Activated T-helper 1 cell treated with anti-CD3 and anti-CD28 coated beads, Interleukin-12 subunit alpha, Interleukin-12 subunit beta, Interleukin-2, Interleukin-4 antibody, amounts not matched to agents 30 ng/mL and 10 ng/mL and 1 ng/mL, durations not matched to agents 14 hours and 24 hours and 36 hours (primary cell): ENCODE data around the gene TINAGL1. TPM values are rescaled to one million over a fixed set of nuclear protein-coding genes. Genes with fewer than 3 reads are reported as not detected.

ENCODE experiments used
- DNase-seq: peaks from one replicate; pipeline ENCODE4 v3.0.0; 2021; ENCODE audit warnings: low spot score
- H3K27ac Mint-ChIP-seq: one replicate; pipeline ENCODE4 v1.8.0; 2021; ENCODE audit warnings: mild to moderate bottlenecking, mixed read lengths
- H3K27me3 Mint-ChIP-seq: one replicate; pipeline ENCODE4 v1.8.0; 2022; ENCODE audit warnings: mild to moderate bottlenecking, moderate library complexity, mixed read lengths; ENCODE audit not compliant: insufficient read depth
- H3K36me3 Mint-ChIP-seq: one replicate; pipeline ENCODE4 v1.8.0; 2021; ENCODE audit warnings: low read depth, mixed read lengths
- H3K4me1 Mint-ChIP-seq: one replicate; pipeline ENCODE4 v1.8.0; 2021; ENCODE audit warnings: low read depth, mixed read lengths
- H3K4me3 Mint-ChIP-seq: one replicate; pipeline ENCODE4 v1.8.0; 2021; ENCODE audit warnings: mild to moderate bottlenecking, moderate library complexity, mixed read lengths
- H3K9me3 Mint-ChIP-seq: one replicate; pipeline ENCODE4 v1.8.0; 2021; ENCODE audit warnings: mixed read lengths
- intact Hi-C: fragments of 100-400 bp; cut with micrococcal nuclease; formaldehyde crosslinking; loops from one replicate; pipeline ENCODE4 v1.15.1; 2024
- total RNA-seq: library from RNA; stranded (reverse); gene quantifications from 2 replicates; pipeline ENCODE4 v1.2.3, GENCODE V29; 2022

TINAGL1 gene
- total RNA-seq, 1 donor from 2014 or later = not detected

GRCh38 chr1:31591425-31592093 lies 15.2 kb downstream of the TINAGL1 start:
- intact Hi-C loops = no loop called here
- H3K4me3 Mint-ChIP-seq = no peak overlapping the region
- no peak overlapping the region for H3K27ac Mint-ChIP-seq
- no peak for DNase-seq
- no peaks in the 10 kb centered on the region for H3K36me3 Mint-ChIP-seq
- H3K4me1 Mint-ChIP-seq = no peaks in the 10 kb centered on the region
- no peaks in the 10 kb centered on the region for H3K9me3 Mint-ChIP-seq
- H3K27me3 Mint-ChIP-seq = peaks cover 17% of the 10 kb centered on the region

GRCh38 chr1:31592132-31592531 lies 15.8 kb downstream of the TINAGL1 start:
- H3K36me3 Mint-ChIP-seq = no peaks in the 10 kb centered on the region
- no peaks in the 10 kb centered on the region for H3K9me3 Mint-ChIP-seq
- intact Hi-C loops = no loop called here
- H3K27ac Mint-ChIP-seq = no peak overlapping the region
- no peaks in the 10 kb centered on the region for H3K4me1 Mint-ChIP-seq
- H3K4me3 Mint-ChIP-seq = no peak overlapping the region
- H3K27me3 Mint-ChIP-seq = peaks cover 17% of the 10 kb centered on the region
- DNase-seq = no peak

GRCh38 chr1:31593136-31593665 lies 16.9 kb downstream of the TINAGL1 start:
- no peaks in the 10 kb centered on the region for H3K36me3 Mint-ChIP-seq
- no peak overlapping the region for H3K27ac Mint-ChIP-seq
- peaks cover 18% of the 10 kb centered on the region for H3K27me3 Mint-ChIP-seq
- no peaks in the 10 kb centered on the region for H3K9me3 Mint-ChIP-seq
- H3K4me1 Mint-ChIP-seq = no peaks in the 10 kb centered on the region
- no peak overlapping the region for H3K4me3 Mint-ChIP-seq
- DNase-seq = no peak
- intact Hi-C loops = no loop called here

DNA sequence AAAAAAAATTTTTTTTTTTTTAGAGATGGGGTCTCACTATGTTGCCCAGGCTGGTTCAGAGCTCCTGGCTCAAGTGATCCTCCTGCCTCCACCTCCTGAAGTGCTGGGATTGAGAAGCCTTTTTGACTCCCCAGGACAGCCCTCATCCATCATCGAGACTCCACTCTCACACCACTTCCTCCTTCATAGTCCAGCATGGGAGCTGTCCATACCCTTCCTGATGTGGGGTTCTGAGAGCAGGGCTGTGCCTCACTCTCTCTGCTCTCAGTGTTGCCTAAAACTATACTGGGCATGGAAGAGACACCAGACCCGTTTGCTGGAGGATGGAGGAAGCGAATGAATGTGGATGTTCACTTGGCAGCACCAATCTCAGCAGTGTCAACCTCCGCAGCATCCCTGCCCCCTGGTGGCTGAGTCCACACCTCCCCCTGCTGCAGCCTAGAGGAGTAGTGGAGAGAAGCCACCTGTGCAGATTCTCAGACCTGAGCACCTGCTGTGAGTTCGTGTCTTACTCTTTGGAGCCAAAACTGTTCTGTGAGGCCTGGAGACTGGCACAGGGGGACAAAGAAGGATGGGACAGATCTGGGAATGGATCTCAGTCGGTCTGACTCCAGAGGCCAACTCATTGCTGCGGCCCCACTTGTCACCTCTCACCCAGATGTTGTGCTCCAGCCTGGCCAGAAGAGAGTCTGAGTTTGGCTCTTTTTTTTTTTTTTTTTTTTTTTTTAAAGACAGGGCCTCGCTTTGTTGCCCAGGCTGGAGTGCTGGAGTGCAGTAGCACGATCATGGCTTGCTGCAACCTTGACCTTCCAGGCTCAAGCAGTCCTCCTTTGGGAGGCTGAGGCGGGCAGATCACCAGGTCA lies 17.7 kb downstream of the TINAGL1 start:
- H3K27me3 Mint-ChIP-seq = peaks cover 21% of the 10 kb centered on the region
- DNase-seq = no peak
- H3K27ac Mint-ChIP-seq = no peak overlapping the region
- no peaks in the 10 kb centered on the region for H3K4me1 Mint-ChIP-seq
- H3K4me3 Mint-ChIP-seq = no peak overlapping the region
- H3K36me3 Mint-ChIP-seq = no peaks in the 10 kb centered on the region
- intact Hi-C loops = loop anchor here (2.0 kb wide), 1 partner anchor 29 kb away; no protein-coding TSS in a partner anchor
- H3K9me3 Mint-ChIP-seq = no peaks in the 10 kb centered on the region

GRCh38 chr1:31595836-31596736 lies 19.8 kb downstream of the TINAGL1 start:
- no peak overlapping the region for H3K27ac Mint-ChIP-seq
- H3K4me3 Mint-ChIP-seq = no peak overlapping the region
- no peaks in the 10 kb centered on the region for H3K9me3 Mint-ChIP-seq
- no peak for DNase-seq
- no peaks in the 10 kb centered on the region for H3K4me1 Mint-ChIP-seq
- intact Hi-C loops = loop anchor here (2.0 kb wide), 1 partner anchor 31 kb away; no protein-coding TSS in a partner anchor
- H3K36me3 Mint-ChIP-seq = no peaks in the 10 kb centered on the region
- H3K27me3 Mint-ChIP-seq = peaks cover 16% of the 10 kb centered on the region

- intact Hi-C loops = no loop called here
- H3K27me3 Mint-ChIP-seq = peaks cover 15% of the 10 kb centered on the region
These were observed 20.4 kb downstream of the TINAGL1 start for GRCh38 chr1:31596737-31597097.

GRCh38 chr1:31598980-31599379 lies 22.7 kb downstream of the TINAGL1 start:
- no peak for DNase-seq
- H3K27me3 Mint-ChIP-seq = peaks cover 16% of the 10 kb centered on the region
- intact Hi-C loops = no loop called here
- H3K27ac Mint-ChIP-seq = no peak overlapping the region
- H3K36me3 Mint-ChIP-seq = peaks cover 1% of the 10 kb centered on the region
- no peaks in the 10 kb centered on the region for H3K9me3 Mint-ChIP-seq
- H3K4me1 Mint-ChIP-seq = no peaks in the 10 kb centered on the region
- no peak overlapping the region for H3K4me3 Mint-ChIP-seq

More at GRCh38 chr1:31596737-31597097, 20.4 kb downstream of the TINAGL1 start:
- Mint-ChIP-seq H3K36me3 (peaks cover 1% of the 10 kb centered on the region), H3K27ac (no peak overlapping the region), H3K9me3 (no peaks in the 10 kb centered on the region), H3K4me3 (no peak overlapping the region), H3K4me1 (no peaks in the 10 kb centered on the region)
- DNase-seq = no peak

- no peak overlapping the region for H3K4me3 Mint-ChIP-seq
- H3K27me3 Mint-ChIP-seq = peaks cover 16% of the 10 kb centered on the region
- peaks cover 1% of the 10 kb centered on the region for H3K36me3 Mint-ChIP-seq
- intact Hi-C loops = no loop called here
- no peaks in the 10 kb centered on the region for H3K9me3 Mint-ChIP-seq
- no peak for DNase-seq
- H3K27ac Mint-ChIP-seq = no peak overlapping the region
- no peaks in the 10 kb centered on the region for H3K4me1 Mint-ChIP-seq
These were observed 24.3 kb downstream of the TINAGL1 start for GRCh38 chr1:31600641-31601040.

GRCh38 chr1:31602081-31602480 lies 25.8 kb downstream of the TINAGL1 start:
- no peak overlapping the region for H3K4me3 Mint-ChIP-seq
- peaks cover 21% of the 10 kb centered on the region for H3K27me3 Mint-ChIP-seq
- H3K27ac Mint-ChIP-seq = no peak overlapping the region
- DNase-seq = no peak
- peaks cover 7% of the 10 kb centered on the region for H3K4me1 Mint-ChIP-seq
- intact Hi-C loops = no loop called here
- no peaks in the 10 kb centered on the region for H3K9me3 Mint-ChIP-seq
- H3K36me3 Mint-ChIP-seq = peaks cover 1% of the 10 kb centered on the region

DNA sequence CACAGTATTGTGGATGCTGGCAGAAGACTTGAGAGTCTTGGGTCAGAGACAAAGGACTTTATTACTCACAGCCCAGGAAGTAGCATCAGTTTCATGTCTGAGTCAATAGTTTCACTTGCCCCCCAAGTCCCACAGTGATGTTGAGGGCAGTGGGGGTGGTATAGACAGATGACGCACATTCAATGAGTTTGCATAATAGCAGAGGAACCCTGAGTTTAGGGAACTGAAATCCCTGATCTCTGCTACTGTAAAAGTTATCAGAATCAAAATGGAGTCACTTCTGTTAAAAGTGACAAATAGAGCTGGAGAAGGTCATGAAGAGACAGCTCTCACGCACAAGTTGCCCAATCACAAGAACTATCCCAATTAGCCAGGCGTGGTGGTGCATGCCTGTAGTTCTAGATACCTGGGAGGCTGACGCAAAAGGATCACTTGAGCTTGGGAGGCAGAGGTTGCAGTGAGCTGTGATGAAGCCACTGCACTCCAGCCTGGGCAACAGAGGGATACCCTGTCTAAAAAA lies 29.7 kb downstream of the TINAGL1 start:
- H3K27me3 Mint-ChIP-seq = peaks cover 16% of the 10 kb centered on the region
- H3K4me3 Mint-ChIP-seq = no peak overlapping the region
- peaks cover 7% of the 10 kb centered on the region for H3K4me1 Mint-ChIP-seq
- intact Hi-C loops = no loop called here
- no peak overlapping the region for H3K27ac Mint-ChIP-seq
- no peaks in the 10 kb centered on the region for H3K9me3 Mint-ChIP-seq
- peaks cover 1% of the 10 kb centered on the region for H3K36me3 Mint-ChIP-seq
- DNase-seq = no peak

- no peak for DNase-seq
- peaks cover 7% of the 10 kb centered on the region for H3K4me1 Mint-ChIP-seq
- H3K27me3 Mint-ChIP-seq = peaks cover 12% of the 10 kb centered on the region
- H3K36me3 Mint-ChIP-seq = no peaks in the 10 kb centered on the region
- H3K9me3 Mint-ChIP-seq = no peaks in the 10 kb centered on the region
- H3K27ac Mint-ChIP-seq = no peak overlapping the region
- intact Hi-C loops = no loop called here
- H3K4me3 Mint-ChIP-seq = no peak overlapping the region
These were observed 31.0 kb downstream of the TINAGL1 start for GRCh38 chr1:31607360-31607759.

DNA sequence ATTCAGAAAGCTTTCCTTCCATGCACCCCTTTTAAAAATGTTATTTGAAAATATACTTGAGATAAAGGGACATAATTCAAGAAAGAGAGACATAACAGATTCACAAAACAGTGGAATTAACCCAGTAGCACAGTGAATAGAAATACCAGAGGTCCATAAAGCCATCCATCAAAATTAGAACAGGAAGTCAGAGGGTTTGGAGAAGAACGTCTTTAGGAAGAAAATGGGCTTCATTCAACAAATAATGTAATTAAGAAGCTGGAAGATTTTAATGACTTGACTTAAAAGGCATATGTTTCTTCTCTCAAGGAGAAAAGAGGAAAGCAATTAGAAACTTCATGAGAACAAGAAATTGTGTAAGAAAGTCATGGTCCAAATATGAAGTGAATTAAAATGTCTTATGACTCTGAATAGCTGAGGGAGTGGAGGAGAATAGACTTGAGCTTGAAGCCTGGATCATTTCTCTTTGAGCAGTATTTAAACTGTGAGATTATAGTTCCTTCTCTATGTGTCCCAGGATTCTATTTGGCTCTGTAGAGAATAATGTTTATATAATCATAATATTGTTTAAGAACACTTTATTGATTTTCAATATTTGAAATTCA lies 33.3 kb downstream of the TINAGL1 start:
- Mint-ChIP-seq H3K4me1 (peaks cover 7% of the 10 kb centered on the region), H3K4me3 (no peak overlapping the region), H3K27me3 (peaks cover 16% of the 10 kb centered on the region), H3K36me3 (no peaks in the 10 kb centered on the region), H3K9me3 (no peaks in the 10 kb centered on the region), H3K27ac (no peak overlapping the region)
- intact Hi-C loops = no loop called here
- no peak for DNase-seq
